HepG2 (cell line): Measurements from ENCODE around the gene RAD52. TPM values are rescaled to one million over a fixed set of nuclear protein-coding genes. Genes with fewer than 3 reads are reported as not detected.
A peak's percentile ranks its signal among the peaks of the same experiment; 100 is the strongest.

Source experiments
- EED ChIP-seq: sonication (generic); formaldehyde crosslinking; IDR thresholded peaks from 2 replicates; pipeline ENCODE4 v1.5.0; 2020; ENCODE audit warnings: mild to moderate bottlenecking, missing genetic modification reagents
- ELF4 ChIP-seq: sonication (generic); formaldehyde crosslinking; IDR thresholded peaks from 2 replicates; pipeline ENCODE4 v1.5.0; 2020; ENCODE audit warnings: missing genetic modification reagents, mild to moderate bottlenecking, moderate library complexity, borderline replicate concordance
- HMGA1 ChIP-seq: sonication (generic); formaldehyde crosslinking; conservative IDR thresholded peaks from 2 replicates; pipeline ENCODE4 v1.4.0; 2020; ENCODE audit warnings: missing genetic modification reagents
- KAT8 ChIP-seq: IDR thresholded peaks from 2 replicates; pipeline ENCODE4 v1.6.1; 2016; ENCODE audit warnings: missing genetic modification reagents, missing compliant biosample characterization
- KDM1A ChIP-seq: IDR thresholded peaks from 2 replicates; pipeline ENCODE4 v1.6.1; 2016; ENCODE audit warnings: missing compliant biosample characterization
- NCOA2 ChIP-seq: sonication (generic); formaldehyde crosslinking; IDR thresholded peaks from 2 replicates; pipeline ENCODE4 v1.8.0; 2022; ENCODE audit warnings: inconsistent platforms
- NFATC3 ChIP-seq: sonication (generic); formaldehyde crosslinking; IDR thresholded peaks from 2 replicates; pipeline ENCODE4 v1.5.1; 2020; ENCODE audit warnings: mild to moderate bottlenecking, missing genetic modification reagents
- PHB2 ChIP-seq: fragments of 450-650 bp; IDR thresholded peaks from 2 replicates; pipeline ENCODE4 v1.6.1; 2018; ENCODE audit not compliant: partially characterized antibody
- PHF20 ChIP-seq: sonication (generic); formaldehyde crosslinking; IDR thresholded peaks from 2 replicates; pipeline ENCODE4 v1.5.0; 2020; ENCODE audit warnings: mild to moderate bottlenecking, missing genetic modification reagents
- SETDB1 ChIP-seq: sonication (generic); formaldehyde crosslinking; IDR thresholded peaks from 2 replicates; pipeline ENCODE4 v1.5.1; 2020; ENCODE audit warnings: missing genetic modification reagents, mild to moderate bottlenecking, borderline replicate concordance
- SP4 ChIP-seq: sonication (generic); formaldehyde crosslinking; IDR thresholded peaks from 2 replicates; pipeline ENCODE4 v1.8.1; 2023; ENCODE audit warnings: mild to moderate bottlenecking, missing genetic modification reagents
- ZBTB7A ChIP-seq: sonication (generic); formaldehyde crosslinking; IDR thresholded peaks from 2 replicates; pipeline ENCODE4 v1.8.0; 2022; ENCODE audit warnings: mild to moderate bottlenecking, missing genetic modification reagents
- ZNF567 ChIP-seq: sonication (generic); formaldehyde crosslinking; IDR thresholded peaks from 2 replicates; pipeline ENCODE4 v1.8.1; 2023; ENCODE audit warnings: mild to moderate bottlenecking, missing genetic modification reagents, borderline replicate concordance
- ZNF598 ChIP-seq: sonication (generic); formaldehyde crosslinking; IDR thresholded peaks from 2 replicates; pipeline ENCODE4 v1.5.1; 2020; ENCODE audit warnings: mild to moderate bottlenecking, missing genetic modification reagents, borderline replicate concordance
- ZNF614 ChIP-seq: IDR thresholded peaks from 2 replicates; pipeline ENCODE4 v1.6.1; 2018; ENCODE audit warnings: missing biosample characterization, missing genetic modification reagents, inconsistent platforms, borderline replicate concordance
- polyA plus RNA-seq, 8 experiments: library from polyadenylated mRNA; depleted of rRNA in 3 of 8; stranded (reverse) in 7 of 8; unstranded in 1 of 8; fragments of >200 nt; fragmentation: Illumina TruSeq in 4 of 8; extraction: Trizol in 4 of 8; gene quantifications; 2 replicates each; pipeline versions ENCODE4 v1.2.1 to v1.2.3, GENCODE V29; 2011 to 2016; ENCODE audit warnings: low read depth in 4 of 8, missing spikeins in 1 of 8, mixed read lengths in 1 of 8; ENCODE audit not compliant: insufficient read depth in 1 of 8
- total RNA-seq, 5 experiments: library from RNA; depleted of rRNA; stranded (reverse); fragments of >200 nt; fragmentation: Illumina TruSeq; extraction: Trizol; gene quantifications; 2 replicates each; pipeline ENCODE4 v1.2.3, GENCODE V29; 2016; ENCODE audit warnings: low read depth in 1 of 5
- TF ChIP-seq, protein P1 (sequence below): IDR thresholded peaks from 2 replicates; pipeline ENCODE4 v1.6.1; 2016; ENCODE audit warnings: missing biosample characterization, missing genetic modification reagents, low read depth
- TF ChIP-seq, protein P2 (sequence below): sonication (generic); formaldehyde crosslinking; IDR thresholded peaks from 2 replicates; pipeline ENCODE4 v1.4.0; 2020; ENCODE audit warnings: missing genetic modification reagents
- TF ChIP-seq, protein P3 (sequence below): sonication (generic); formaldehyde crosslinking; IDR thresholded peaks from 2 replicates; pipeline ENCODE4 v1.9.0; 2021; ENCODE audit warnings: missing genetic modification reagents, mild to moderate bottlenecking, borderline replicate concordance
- TF ChIP-seq, protein P4 (sequence below): sonication (generic); formaldehyde crosslinking; IDR thresholded peaks from 2 replicates; pipeline ENCODE4 v1.8.1; 2022; ENCODE audit warnings: mild to moderate bottlenecking, missing genetic modification reagents
- TF ChIP-seq, protein P5 (sequence below): sonication (generic); formaldehyde crosslinking; IDR thresholded peaks from 2 replicates; pipeline ENCODE4 v1.5.0; 2020; ENCODE audit warnings: mild to moderate bottlenecking, low read depth, missing genetic modification reagents, borderline replicate concordance
- TF ChIP-seq, protein P6 (sequence below): sonication (generic); formaldehyde crosslinking; IDR thresholded peaks from 2 replicates; pipeline ENCODE4 v1.4.0; 2020; ENCODE audit warnings: mild to moderate bottlenecking, missing genetic modification reagents
- TF ChIP-seq, protein P7 (sequence below): IDR thresholded peaks from 2 replicates; pipeline ENCODE4 v1.6.1; 2016; ENCODE audit warnings: low read depth, control low read depth

Gene RAD52
- total and polyA plus RNA-seq, 2 of the 13 experiments (the other 11 are each of a cell fraction or from before 2014, with no cell fraction given), result 14.3 to 19.9 TPM

DNA sequence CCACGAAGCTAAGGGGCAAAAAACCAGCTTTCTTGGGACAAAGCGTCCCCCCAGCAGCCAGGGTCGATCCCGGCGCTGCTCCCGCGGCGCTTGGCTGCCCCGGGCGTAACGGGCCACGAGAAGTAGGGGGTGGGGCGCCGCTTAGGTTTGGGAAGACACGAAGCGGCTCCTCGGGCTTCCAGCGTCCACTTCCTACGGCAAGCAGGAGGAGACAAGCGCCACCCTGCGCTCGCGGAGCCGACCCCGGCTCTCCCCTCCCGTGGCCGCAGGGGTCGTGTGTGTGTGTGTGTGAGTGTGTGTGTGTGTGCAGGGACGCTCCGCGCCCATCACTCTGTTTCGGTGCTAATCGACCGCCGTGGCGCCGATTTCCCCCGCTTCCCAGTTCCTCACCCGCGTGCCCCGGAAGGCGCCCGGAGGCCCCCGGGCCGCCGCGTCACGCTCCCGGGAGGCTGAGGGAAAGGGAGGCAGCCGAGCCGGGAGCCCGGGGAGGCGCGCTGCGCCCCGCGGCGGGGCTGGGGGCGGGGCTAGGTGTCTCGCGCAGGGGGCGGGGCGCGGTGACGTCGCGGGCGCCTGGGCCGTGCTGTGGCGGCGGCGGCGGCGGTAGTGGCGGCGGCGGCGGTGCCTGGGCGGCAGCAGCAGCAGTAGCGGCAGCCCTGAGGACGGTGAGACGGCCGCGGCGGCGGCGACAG is 41.3 kb upstream of the RAD52 start, which contains the start of gene ERC1 (continued):
- TF ChIP-seq EED (CRISPR knock-in tag), result peak; percentile 67; the same call in 1 of the 2 replicates
- TF ChIP-seq, protein P1, sequence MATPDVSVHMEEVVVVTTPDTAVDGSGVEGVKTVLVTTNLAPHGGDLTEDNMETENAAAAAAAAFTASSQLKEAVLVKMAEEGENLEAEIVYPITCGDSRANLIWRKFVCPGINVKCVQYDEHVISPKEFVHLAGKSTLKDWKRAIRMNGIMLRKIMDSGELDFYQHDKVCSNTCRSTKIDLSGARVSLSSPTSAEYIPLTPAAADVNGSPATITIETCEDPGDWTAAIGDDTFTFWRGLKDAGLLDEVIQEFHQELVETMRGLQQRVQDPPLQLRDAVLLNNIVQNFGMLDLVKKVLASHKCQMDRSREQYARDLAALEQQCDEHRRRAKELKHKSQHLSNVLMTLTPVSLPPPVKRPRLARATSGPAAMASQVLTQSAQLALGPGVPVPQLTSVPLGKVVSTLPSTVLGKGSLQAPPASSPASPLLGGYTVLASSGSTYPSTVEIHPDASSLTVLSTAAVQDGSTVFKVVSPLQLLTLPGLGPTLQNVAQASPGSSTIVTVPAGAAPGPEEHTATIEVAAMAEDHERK (CRISPR knock-in tag), result no peak
- TF ChIP-seq ZNF567 (CRISPR knock-in tag), result 0 out of 2 replicates have a peak, but pooled peaks have one; percentile 58
- TF ChIP-seq, protein P2, sequence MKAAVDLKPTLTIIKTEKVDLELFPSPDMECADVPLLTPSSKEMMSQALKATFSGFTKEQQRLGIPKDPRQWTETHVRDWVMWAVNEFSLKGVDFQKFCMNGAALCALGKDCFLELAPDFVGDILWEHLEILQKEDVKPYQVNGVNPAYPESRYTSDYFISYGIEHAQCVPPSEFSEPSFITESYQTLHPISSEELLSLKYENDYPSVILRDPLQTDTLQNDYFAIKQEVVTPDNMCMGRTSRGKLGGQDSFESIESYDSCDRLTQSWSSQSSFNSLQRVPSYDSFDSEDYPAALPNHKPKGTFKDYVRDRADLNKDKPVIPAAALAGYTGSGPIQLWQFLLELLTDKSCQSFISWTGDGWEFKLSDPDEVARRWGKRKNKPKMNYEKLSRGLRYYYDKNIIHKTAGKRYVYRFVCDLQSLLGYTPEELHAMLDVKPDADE (CRISPR knock-in tag), result no peak
- TF ChIP-seq PHF20, result peak; percentile 75
- TF ChIP-seq ZBTB7A (CRISPR knock-in tag), result no peak
- TF ChIP-seq, protein P3, sequence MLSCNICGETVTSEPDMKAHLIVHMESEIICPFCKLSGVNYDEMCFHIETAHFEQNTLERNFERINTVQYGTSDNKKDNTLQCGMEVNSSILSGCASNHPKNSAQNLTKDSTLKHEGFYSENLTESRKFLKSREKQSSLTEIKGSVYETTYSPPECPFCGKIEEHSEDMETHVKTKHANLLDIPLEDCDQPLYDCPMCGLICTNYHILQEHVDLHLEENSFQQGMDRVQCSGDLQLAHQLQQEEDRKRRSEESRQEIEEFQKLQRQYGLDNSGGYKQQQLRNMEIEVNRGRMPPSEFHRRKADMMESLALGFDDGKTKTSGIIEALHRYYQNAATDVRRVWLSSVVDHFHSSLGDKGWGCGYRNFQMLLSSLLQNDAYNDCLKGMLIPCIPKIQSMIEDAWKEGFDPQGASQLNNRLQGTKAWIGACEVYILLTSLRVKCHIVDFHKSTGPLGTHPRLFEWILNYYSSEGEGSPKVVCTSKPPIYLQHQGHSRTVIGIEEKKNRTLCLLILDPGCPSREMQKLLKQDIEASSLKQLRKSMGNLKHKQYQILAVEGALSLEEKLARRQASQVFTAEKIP (CRISPR knock-in tag), result no peak
- TF ChIP-seq NFATC3 (CRISPR knock-in tag), result no peak; the same call in 1 of the 2 replicates
- TF ChIP-seq, protein P4, sequence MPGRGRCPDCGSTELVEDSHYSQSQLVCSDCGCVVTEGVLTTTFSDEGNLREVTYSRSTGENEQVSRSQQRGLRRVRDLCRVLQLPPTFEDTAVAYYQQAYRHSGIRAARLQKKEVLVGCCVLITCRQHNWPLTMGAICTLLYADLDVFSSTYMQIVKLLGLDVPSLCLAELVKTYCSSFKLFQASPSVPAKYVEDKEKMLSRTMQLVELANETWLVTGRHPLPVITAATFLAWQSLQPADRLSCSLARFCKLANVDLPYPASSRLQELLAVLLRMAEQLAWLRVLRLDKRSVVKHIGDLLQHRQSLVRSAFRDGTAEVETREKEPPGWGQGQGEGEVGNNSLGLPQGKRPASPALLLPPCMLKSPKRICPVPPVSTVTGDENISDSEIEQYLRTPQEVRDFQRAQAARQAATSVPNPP, result peak; percentile 27; the same call in 1 of the 2 replicates
- no peak for TF ChIP-seq HMGA1 (CRISPR knock-in tag)
- no peak; the same call in 1 of the 2 replicates for TF ChIP-seq SETDB1
- TF ChIP-seq KDM1A (CRISPR knock-in tag), result no peak
- peak; percentile 44; the same call in 1 of the 2 replicates for TF ChIP-seq ZNF614 (CRISPR knock-in tag)
- TF ChIP-seq, protein P5, sequence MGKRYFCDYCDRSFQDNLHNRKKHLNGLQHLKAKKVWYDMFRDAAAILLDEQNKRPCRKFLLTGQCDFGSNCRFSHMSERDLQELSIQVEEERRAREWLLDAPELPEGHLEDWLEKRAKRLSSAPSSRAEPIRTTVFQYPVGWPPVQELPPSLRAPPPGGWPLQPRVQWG, result no peak
- TF ChIP-seq SP4 (CRISPR knock-in tag), result peak; percentile 73; the same call in 1 of the 2 replicates
- TF ChIP-seq, protein P6, sequence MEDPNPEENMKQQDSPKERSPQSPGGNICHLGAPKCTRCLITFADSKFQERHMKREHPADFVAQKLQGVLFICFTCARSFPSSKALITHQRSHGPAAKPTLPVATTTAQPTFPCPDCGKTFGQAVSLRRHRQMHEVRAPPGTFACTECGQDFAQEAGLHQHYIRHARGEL (CRISPR knock-in tag), result no peak
- TF ChIP-seq PHB2, result no peak
- no peak; the same call in 1 of the 2 replicates for TF ChIP-seq ELF4
- TF ChIP-seq KAT8 (CRISPR knock-in tag), result peak; percentile 71
- TF ChIP-seq NCOA2, result no peak
- TF ChIP-seq, protein P7, sequence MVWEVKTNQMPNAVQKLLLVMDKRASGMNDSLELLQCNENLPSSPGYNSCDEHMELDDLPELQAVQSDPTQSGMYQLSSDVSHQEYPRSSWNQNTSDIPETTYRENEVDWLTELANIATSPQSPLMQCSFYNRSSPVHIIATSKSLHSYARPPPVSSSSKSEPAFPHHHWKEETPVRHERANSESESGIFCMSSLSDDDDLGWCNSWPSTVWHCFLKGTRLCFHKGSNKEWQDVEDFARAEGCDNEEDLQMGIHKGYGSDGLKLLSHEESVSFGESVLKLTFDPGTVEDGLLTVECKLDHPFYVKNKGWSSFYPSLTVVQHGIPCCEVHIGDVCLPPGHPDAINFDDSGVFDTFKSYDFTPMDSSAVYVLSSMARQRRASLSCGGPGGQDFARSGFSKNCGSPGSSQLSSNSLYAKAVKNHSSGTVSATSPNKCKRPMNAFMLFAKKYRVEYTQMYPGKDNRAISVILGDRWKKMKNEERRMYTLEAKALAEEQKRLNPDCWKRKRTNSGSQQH (CRISPR knock-in tag), result no peak; the same call in 1 of the 2 replicates
- TF ChIP-seq ZNF598 (CRISPR knock-in tag), result peak; percentile 90
